KMS-11 (cell line): ENCODE data around the gene LRRC8D.

ENCODE experiments used
- H2AFZ ChIP-seq: fragments of 200-600 bp; sonication (generic); 2 replicates; pipeline ENCODE4 v1.6.1; 2016; ENCODE audit warnings: antibody characterized with exemption, mixed run types, low read depth
- H3K27ac ChIP-seq: fragments of 200-600 bp; sonication (generic); 2 replicates; pipeline ENCODE4 v1.6.1; 2016; ENCODE audit warnings: mild to moderate bottlenecking, mixed run types
- H3K27me3 ChIP-seq: fragments of 200-600 bp; sonication (generic); 2 replicates; pipeline ENCODE4 v1.6.1; 2017; ENCODE audit warnings: mild to moderate bottlenecking, low read depth, mixed run types, moderate library complexity; ENCODE audit not compliant: insufficient read depth
- H3K36me3 ChIP-seq: fragments of 200-600 bp; sonication (generic); 2 replicates; pipeline ENCODE4 v1.6.1; 2017; ENCODE audit warnings: mild to moderate bottlenecking, mixed run types; ENCODE audit not compliant: insufficient read depth
- H3K4me1 ChIP-seq: fragments of 200-600 bp; sonication (generic); 2 replicates; pipeline ENCODE4 v1.6.1; 2016; ENCODE audit warnings: mild to moderate bottlenecking, low read depth, mixed run types; ENCODE audit not compliant: poor library complexity, severe bottlenecking
- H3K4me2 ChIP-seq: fragments of 200-600 bp; sonication (generic); 2 replicates; pipeline ENCODE4 v1.7.0; 2016; ENCODE audit warnings: mild to moderate bottlenecking, mixed run types
- H3K4me3 ChIP-seq: fragments of 200-600 bp; sonication (generic); IDR thresholded peaks from 2 replicates; pipeline ENCODE4 v1.6.1; 2017; ENCODE audit warnings: low read depth, low read length, mixed read lengths; ENCODE audit not compliant: insufficient read depth
- H3K79me2 ChIP-seq: fragments of 200-600 bp; sonication (generic); 2 replicates; pipeline ENCODE4 v1.6.1; 2016; ENCODE audit warnings: low read depth, mixed run types; ENCODE audit not compliant: insufficient read depth
- H3K9ac ChIP-seq: fragments of 200-600 bp; sonication (generic); 2 replicates; pipeline ENCODE4 v1.6.1; 2016; ENCODE audit warnings: mild to moderate bottlenecking, mixed run types
- H4K20me1 ChIP-seq: fragments of 200-600 bp; sonication (generic); 2 replicates; pipeline ENCODE4 v1.6.1; 2016; ENCODE audit warnings: mild to moderate bottlenecking, mixed run types; ENCODE audit not compliant: insufficient read depth
- TF ChIP-seq, protein P1 (sequence below): fragments of 200-600 bp; sonication (generic); conservative IDR thresholded peaks from 2 replicates; pipeline ENCODE4 v1.6.1; 2017; ENCODE audit warnings: low read depth, mild to moderate bottlenecking, antibody characterized with exemption, low read length, moderate library complexity, mixed read lengths

LRRC8D gene

DNA sequence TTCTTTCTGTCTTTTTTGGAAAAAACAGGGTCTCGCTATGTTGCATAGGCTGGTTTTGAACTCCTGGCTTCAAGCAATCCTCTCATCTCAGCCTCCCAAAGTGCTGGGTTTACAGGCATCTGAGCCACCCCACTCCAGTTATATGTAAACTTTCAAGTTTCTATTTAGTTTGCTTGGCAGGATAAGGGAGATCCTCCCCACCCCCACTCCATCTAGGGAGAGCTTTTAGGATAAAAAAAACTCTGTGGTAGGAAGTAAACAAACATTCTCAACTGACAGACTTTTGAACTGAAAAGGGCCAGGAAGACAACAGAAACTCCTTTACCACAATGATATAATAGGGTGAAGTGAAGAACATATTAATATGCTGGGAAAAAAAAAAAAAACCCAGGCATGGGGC lies 133.1 kb downstream of the LRRC8D start:
- Histone ChIP-seq H4K20me1 (no peaks in the 10 kb centered on the region), H3K9ac (no peak overlapping the region), H3K4me2 (no peak overlapping the region), H3K27me3 (no peaks in the 10 kb centered on the region), H3K27ac (no peak overlapping the region), H2AFZ (no peak overlapping the region), H3K4me1 (peaks cover 13% of the 10 kb centered on the region), H3K79me2 (no peaks in the 10 kb centered on the region), H3K36me3 (no peaks in the 10 kb centered on the region), H3K4me3 (no peak overlapping the region)
- TF ChIP-seq, protein P1, sequence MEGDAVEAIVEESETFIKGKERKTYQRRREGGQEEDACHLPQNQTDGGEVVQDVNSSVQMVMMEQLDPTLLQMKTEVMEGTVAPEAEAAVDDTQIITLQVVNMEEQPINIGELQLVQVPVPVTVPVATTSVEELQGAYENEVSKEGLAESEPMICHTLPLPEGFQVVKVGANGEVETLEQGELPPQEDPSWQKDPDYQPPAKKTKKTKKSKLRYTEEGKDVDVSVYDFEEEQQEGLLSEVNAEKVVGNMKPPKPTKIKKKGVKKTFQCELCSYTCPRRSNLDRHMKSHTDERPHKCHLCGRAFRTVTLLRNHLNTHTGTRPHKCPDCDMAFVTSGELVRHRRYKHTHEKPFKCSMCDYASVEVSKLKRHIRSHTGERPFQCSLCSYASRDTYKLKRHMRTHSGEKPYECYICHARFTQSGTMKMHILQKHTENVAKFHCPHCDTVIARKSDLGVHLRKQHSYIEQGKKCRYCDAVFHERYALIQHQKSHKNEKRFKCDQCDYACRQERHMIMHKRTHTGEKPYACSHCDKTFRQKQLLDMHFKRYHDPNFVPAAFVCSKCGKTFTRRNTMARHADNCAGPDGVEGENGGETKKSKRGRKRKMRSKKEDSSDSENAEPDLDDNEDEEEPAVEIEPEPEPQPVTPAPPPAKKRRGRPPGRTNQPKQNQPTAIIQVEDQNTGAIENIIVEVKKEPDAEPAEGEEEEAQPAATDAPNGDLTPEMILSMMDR: no peak

DNA sequence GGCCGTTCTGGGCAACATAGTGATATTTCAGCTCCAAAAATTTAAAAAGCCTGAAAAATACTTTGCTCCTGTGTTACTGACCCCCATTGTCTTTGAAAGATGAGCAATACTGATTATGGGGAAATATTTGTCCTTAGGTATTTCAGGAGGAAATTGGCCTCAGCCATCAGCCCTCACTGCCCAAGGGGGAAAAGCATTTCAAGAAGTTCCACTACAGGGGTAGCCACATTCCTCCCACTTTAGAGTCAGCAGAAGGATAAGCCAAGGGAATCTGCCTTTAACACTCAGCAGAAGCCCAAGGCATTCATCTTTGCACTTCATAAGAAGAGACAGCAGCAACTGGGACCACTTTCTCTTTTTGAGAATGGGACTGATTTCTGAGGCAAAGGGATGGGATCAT lies 133.6 kb downstream of the LRRC8D start:
- Histone ChIP-seq H3K36me3 (no peaks in the 10 kb centered on the region), H3K27ac (no peak overlapping the region), H2AFZ (no peak overlapping the region), H3K4me1 (peaks cover 13% of the 10 kb centered on the region), H3K27me3 (no peaks in the 10 kb centered on the region), H3K79me2 (no peaks in the 10 kb centered on the region), H3K4me3 (no peak overlapping the region), H4K20me1 (no peaks in the 10 kb centered on the region), H3K4me2 (no peak overlapping the region), H3K9ac (no peak overlapping the region)
- TF ChIP-seq, protein P1: no peak

DNA sequence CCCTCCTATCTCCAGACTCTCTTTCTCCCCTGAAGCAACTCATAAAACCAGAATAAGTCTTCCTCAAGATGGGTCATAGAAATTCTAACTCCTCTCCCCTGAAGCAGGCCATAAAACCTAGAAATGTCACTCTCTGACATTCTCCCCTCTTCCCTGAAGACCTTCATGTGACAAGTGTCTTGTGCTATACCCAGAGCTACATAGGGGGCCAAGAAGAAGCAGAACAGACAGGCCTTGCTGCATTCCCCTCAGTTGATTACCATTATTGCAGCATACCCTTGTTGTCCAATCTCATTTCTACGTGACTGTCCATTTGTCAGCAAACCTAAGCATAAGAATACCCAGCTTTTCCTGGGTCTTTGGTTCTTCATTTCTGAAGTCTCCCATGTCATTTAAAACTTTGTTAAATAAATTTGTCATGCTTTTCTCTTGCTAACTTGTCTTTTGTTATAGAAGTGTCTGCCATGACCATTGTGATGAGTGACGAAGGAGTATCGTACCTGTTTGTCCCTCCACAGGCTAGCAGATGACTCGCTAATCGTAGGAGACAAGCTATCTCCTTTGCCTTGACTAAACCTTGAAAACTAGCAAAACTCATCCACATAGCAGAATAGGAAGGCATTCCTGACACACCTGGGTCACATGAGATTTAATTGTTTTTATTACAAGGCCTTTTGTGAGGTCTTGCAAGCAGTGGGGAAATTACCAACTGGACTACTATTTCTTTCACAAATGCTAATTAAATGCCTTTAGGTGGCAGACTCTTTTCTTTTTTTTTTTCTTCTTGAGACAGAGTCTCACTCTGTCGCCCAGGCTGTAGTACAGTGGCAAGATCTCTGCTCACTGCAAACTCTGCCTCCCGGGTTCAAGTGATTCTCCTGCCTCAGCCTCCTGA lies 134.7 kb downstream of the LRRC8D start:
- H3K4me2 ChIP-seq: no peak overlapping the region
- no peaks in the 10 kb centered on the region for H3K36me3 ChIP-seq
- TF ChIP-seq, protein P1: no peak
- no peak overlapping the region for H3K9ac ChIP-seq
- no peaks in the 10 kb centered on the region for H3K27me3 ChIP-seq
- H2AFZ ChIP-seq: no peak overlapping the region
- no peaks in the 10 kb centered on the region for H4K20me1 ChIP-seq
- no peaks in the 10 kb centered on the region for H3K79me2 ChIP-seq
- H3K4me1 ChIP-seq: peaks cover 13% of the 10 kb centered on the region
- H3K27ac ChIP-seq: no peak overlapping the region
- no peak overlapping the region for H3K4me3 ChIP-seq

DNA sequence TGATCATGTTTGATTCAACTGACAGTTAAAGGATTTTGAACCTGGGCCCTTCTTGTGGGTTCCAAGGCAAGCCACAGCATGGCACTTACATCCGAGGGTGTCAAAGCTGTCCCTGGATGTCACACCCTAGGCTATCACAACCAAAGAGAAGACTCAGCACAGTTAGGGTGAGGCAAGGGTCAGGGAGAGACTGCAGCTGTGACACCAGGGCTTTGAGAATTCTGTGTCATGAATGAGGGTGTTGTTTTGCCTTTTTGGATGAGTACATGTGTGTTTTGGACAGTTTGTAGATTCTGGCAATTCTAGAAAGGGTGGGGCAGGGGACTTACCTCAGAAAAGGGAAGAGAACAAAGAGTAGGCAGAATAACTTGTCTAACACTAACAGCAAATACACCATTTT lies 136.3 kb downstream of the LRRC8D start:
- Histone ChIP-seq H3K27me3 (no peaks in the 10 kb centered on the region), H3K4me1 (peaks cover 13% of the 10 kb centered on the region), H3K4me3 (no peak overlapping the region), H3K27ac (no peak overlapping the region), H3K9ac (no peak overlapping the region), H3K4me2 (no peak overlapping the region), H3K79me2 (no peaks in the 10 kb centered on the region), H4K20me1 (no peaks in the 10 kb centered on the region), H2AFZ (no peak overlapping the region), H3K36me3 (no peaks in the 10 kb centered on the region)
- TF ChIP-seq, protein P1: no peak
